ENCODE data around the gene CYB5B. TPM values are rescaled to one million over a fixed set of nuclear protein-coding genes. Genes with fewer than 3 reads are reported as not detected.

Gene CYB5B, protein sequence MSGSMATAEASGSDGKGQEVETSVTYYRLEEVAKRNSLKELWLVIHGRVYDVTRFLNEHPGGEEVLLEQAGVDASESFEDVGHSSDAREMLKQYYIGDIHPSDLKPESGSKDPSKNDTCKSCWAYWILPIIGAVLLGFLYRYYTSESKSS
- total RNA-seq = 27.1 TPM

DNA sequence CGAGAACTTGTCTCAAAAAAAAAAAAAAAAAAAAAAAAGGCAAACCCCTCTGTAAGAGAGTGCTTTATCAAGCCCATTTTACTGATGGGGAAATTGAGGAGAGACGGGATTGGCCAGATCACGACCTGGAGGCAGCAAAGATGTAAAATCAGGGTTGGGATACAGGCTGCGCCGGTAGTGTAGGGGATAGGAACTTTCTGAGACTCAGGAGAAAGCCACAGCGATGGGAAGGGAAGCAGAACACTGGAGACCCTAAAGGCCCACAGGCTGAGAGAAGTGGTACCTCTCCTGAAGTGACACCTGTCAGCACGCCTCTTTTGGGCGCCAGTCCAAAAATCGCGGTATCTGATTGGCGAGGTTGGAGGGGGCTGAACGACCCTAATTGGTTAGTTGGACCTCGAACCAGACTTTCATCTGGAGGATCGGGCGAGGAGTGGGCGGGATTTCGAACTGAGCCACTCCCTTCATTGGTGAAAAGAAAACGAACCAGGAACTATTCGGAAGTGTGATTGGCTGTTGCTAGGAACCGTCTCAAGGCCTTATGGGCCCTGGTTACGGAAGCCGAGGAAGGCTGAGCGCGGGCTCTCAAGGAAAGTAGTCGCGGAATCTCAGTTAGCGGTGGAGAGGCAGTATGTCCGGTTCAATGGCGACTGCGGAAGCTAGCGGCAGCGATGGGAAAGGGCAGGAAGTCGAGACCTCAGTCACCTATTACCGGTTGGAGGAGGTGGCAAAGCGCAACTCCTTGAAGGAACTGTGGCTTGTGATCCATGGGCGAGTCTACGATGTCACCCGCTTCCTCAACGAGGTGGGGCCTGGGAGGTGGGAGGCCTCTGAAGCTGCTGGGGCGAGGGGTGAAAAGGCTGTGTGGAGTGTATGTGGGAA is at the start of gene CYB5B:
Gene CYB5B, plus strand, starts transcription at position 567 of the 882 bp plus-strand sequence. Its CDS starts 65 bp downstream, at position 632.
- ATAC-seq (peak; percentile 96), DNase-seq (ENCODE audit: low spot score) (peak; percentile 93)

DNA sequence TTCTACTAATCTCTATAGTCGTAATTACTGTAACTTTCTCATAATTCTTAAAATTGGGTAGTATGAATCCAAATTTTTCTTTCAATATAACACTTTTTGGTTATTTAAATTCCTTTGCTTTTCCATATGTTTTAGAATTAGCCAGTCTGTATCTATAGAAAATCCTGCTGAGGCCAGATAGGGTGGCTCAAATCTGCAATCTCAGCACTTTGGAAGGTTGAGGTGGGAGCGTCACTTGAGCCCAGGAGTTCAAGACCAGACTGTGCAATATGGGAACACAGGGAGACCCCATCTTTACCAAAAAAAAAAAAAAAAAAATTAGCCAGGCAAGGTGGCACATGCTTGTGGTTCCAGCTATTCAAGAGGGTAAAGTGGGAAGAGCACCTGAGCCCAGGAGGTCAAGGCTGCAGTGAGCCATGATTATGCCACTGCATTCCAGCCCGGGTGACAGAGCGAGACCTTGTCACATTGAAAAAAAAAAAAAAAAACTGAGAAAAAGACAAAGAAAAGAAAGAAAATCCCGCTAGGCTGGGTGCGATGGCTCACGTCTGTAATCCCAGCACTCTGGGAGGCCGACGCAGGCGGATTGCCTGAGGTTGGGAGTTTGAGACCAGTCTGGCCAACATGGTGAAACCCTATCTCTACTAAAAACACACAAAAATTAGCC is 47.9 kb upstream of the CYB5B start:
- no peak for DNase-seq (ENCODE audit: low spot score)
- no peak for ATAC-seq

DNA sequence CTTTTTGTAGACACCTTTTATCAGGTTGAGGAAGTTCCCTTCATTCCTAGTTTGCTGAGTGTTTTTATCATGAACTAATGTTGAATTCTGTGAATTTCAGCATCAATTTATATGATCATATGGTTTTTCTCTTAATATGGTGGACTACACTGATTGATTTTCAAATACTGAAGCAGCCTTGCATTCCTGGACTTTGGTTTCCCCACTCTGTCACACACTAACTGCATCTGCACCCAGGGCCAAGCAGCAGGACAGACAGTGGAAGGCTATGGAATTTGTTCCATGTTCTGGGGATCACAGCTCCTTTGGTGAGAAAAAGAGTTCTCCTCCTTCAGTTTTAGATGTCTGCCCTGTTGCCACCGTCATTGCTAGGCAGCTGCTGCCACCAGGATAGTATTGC is 46.4 kb upstream of the CYB5B start:
- ATAC-seq (no peak), DNase-seq (ENCODE audit: low spot score) (no peak)

DNA sequence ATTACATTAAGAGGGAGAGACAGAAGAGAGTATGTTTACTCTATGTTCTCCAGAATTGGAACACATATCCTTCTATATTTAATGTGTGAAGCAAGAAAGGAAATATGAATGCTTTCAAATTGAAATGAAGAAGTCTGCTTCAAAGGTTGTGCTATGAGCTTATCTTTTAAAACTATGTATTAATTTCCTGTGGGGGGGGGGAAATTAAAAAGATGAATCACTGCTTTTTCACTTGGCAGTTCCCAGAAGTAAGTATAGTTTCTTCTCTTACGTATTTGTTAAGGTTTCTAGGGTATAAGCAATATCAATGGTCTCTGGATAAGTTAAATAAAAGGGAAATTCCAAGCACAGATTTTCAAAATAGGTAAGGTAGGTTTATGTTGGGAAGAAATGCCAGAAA is 45.7 kb upstream of the CYB5B start:
- DNase-seq (ENCODE audit: low spot score) (no peak), ATAC-seq (no peak)

DNA sequence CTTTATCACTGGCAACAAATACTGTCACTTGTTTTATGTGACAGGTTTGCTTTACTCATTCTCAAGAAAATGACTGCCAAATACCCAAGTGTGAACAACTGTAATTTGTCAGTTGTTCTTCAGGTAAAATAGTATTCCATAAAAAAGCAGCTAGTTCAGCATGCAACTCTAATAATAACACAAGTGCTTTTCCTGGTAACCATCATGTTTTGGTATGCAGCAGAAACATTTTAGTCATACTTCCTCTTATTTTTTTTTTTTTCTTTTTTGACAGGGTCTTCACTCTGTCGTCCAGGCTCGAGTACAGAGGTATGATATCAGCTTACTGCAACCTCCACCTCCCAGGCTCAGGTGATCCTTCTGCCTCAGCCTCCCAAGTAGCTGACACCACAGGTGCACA is 43.2 kb upstream of the CYB5B start:
- no peak for DNase-seq (ENCODE audit: low spot score)
- no peak for ATAC-seq

DNA sequence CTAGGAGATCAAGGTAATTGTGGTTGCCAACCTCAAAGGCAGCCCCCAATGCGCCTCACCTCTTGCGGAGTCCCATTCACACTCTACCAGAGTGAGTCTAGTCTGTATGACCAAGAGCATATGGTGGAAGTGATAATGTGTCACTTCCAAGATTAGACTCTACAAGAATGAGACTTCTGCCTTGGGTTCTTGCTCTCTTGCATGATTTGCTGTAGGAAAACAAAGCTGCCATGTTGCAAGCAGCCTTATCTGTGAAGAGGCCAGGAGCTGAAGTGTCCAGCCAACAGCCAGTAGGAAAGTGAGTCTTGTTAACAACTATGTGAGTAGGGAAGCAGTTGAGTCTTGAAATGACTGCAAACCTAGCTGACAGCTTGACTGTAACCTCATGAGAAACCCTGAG is 42.0 kb upstream of the CYB5B start:
- ATAC-seq (no peak), DNase-seq (ENCODE audit: low spot score) (no peak)

DNA sequence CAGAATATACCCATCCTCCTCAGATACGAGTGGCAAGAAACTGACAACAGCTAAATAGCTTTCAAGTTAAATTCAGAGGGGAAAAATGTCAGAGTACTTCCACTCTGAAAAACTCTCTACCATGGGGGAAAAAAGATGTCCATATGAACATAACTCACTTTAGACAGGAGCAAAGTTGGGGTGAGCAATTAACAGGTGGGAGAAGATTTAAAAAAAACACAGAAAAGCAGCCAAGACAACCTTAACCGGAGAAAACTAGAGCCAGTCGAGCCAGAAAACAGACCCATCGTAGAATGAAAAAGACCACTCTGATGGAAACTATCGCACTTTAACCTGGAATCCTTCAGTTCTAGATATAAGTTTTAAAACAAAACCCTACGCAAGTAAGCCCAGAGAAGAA is 39.4 kb upstream of the CYB5B start:
- DNase-seq (ENCODE audit: low spot score) (no peak), ATAC-seq (no peak)

DNA sequence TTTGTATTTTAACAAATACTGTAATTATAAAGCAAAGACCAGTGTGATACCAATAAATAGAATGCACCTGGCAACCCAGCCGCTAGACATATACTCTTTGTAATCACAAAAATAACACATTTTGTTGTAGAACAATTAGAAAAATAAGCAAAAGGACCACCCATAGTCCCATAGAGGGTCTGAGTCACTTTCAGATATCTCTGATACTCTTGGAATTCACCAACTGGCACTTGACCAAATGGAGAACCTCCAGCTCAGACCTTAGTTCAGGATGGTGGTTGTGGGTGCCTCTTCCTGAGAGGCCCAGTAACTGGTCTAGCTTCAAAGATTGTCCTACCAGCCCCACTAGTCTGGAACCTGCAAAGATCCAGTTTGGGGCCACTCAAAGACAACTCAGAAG is 37.8 kb upstream of the CYB5B start:
- no peak for DNase-seq (ENCODE audit: low spot score)
- no peak for ATAC-seq

DNA sequence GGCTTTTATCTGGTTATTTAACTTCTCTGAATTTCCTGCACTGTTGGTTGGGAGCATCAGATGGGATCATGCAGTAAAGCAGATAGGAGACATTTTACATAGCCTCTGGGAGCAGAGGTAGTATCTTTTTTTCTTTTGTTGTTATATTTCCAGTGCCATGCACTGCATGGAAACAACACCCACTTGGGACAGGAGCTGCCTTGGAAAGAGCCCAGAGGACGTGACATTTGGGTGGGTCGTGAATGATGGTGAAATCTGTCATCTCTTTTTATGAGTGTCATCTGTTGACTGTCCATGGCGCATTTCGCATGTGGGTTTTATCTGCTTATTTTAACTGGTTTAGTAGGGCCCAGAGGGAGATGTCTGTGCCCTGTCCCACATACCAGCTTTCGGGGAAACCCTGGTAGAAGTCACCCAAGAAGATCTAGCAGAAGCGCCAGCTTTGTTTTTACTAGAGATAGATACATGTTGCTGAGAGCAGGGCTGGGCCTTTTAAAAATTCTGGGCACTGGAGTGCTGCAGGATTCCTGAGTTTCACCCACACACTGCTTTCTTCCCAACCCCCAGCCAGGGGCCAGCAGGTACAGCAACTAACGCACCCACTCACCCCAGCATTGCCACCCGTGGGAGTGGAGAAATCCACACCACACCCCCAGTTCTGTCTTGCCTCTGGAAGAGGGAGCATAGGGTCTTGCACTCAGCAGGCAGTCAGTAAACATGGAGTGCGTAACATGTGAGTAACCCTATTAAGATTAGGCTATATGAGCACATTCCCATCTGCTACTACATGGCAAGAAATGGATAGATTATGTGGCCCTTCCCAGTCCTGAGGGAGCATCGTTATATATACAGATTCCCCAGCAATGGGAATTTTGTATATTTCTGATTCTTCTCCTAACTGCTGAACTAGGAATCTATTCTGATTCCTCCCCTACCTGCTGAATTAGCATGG is 30.2 kb upstream of the CYB5B start:
- DNase-seq (ENCODE audit: low spot score) (no peak), ATAC-seq (no peak)

DNA sequence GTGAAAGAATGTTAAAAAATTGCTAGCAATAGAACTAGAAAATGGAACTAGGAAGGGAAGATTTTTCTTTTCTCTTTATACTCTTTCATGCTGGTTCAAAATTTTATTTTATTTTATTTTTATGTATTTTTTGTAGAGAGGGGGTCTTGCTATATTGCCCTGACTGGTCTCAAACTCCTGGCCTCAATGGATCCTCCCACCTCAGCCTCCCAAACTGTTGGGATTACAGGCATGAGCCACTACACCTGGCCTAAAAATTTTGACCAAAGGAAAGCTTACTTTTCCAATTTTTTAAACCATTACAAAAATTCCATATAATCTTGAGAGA is 28.6 kb upstream of the CYB5B start:
- ATAC-seq (no peak), DNase-seq (ENCODE audit: low spot score) (no peak)

DNA sequence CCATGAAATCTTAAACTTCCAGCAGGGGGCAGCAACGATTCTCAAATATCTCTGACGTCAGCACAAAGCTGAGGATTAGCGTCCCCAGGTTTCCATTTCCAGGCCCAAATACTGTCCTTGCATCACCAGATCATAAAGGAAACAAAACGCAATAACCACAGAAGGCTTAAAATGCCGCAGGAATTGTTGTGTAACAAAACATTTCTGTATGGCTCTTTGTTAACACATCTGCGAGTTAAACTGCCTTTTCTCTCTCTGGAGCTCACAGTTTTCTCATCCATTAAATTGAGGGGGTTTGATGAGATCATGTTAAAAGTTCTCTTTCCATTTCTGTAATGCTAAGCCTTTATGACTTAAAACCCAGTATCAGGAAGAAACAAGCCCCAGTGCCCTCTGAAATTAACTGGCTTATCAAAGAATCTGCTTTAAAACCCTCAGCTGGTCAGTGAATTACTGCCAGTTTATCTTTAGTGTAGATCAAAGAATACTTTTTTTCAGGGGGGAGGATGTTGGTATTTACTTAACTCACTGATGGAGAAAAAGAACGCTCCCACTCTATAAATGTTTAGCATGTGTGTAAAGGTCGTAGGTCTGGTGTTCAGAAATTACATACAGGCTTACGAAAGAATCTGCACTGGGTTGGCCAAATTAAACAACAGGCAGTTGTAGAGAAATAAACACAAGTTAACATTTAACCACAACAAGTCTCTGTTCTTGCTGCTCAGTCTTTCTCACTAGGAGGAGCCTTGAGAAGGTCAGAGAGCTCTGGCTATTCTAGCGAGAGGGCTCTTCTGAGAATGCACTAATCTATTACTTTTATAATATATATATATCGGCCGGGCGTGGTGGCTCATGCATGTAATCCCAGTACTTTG is 28.0 kb upstream of the CYB5B start:
- DNase-seq (ENCODE audit: low spot score) (peak; percentile 75), ATAC-seq (peak; percentile 76)

DNA sequence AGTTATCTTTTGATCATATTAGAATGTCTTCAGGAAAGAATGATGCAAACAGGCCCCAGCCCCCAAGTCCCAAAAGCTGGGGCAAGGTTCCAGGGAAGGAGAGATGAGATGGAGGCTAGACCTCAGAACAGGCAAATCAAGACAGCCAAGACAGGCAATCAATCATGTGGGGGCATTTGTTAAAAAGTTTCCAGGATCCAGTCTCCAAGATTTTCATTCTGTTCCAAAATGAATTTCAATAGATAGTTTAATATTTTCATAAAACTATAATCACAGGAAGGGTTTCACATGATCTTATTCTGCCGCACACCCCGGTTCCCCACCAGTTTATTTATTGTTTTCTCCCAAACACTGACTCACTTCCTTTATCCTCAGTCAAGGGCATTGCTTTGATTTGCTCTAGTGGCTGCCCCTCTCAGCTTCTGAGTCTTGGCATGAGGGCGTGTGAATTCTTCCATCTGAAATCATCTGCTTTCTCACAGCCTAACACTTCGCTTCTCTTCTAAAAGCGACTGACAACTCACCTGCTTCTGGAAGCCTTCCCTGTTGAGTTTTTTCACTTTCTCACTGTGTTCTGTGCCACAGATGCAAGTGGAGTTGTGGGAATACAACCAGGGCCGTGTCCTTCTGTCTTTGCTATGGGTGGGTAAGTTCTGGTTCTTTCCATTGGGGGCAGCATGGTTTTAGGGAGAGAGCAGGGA is 26.4 kb upstream of the CYB5B start:
- ATAC-seq (peak; percentile 82), DNase-seq (ENCODE audit: low spot score) (peak; percentile 57)

DNA sequence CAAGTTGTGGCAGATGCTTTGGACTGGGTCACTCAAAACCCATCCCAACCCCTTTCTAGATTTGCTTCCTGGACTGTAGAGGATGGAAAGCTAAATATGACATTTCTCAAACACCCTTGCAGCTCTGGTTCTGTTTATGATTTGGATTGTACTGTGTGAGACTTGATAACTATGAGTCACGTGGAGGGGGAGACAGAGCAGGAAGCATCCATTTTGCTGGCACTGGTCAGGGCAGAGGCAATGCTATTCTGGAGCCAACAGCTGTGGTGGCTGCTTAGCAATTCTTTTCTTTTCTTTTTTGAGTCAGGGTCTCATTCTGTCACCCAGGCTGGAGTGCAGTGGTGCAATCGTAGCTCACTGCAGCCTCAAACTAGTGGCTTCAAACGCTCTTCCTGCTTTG is 25.1 kb upstream of the CYB5B start:
- DNase-seq (ENCODE audit: low spot score) (no peak), ATAC-seq (no peak)

DNA sequence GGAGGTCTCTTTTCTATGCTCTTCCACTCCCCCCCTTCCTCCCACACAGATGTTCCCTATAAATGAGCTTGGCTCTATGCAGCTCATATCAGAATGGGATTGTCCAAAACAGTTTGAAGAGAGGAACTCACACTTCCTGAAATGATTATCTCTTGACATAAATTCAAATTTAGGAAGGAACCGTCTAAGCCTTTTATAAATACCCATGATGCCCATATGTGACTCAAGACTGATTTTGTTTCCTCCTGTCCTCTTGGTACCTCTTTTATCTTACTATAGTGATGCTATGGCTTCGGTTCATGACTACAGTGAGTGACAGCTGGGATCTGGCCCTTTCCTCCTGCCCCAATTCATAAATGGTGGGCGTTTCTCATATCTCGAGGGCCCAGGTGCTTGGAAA is 22.0 kb upstream of the CYB5B start:
- ATAC-seq (no peak), DNase-seq (ENCODE audit: low spot score) (no peak)

DNA sequence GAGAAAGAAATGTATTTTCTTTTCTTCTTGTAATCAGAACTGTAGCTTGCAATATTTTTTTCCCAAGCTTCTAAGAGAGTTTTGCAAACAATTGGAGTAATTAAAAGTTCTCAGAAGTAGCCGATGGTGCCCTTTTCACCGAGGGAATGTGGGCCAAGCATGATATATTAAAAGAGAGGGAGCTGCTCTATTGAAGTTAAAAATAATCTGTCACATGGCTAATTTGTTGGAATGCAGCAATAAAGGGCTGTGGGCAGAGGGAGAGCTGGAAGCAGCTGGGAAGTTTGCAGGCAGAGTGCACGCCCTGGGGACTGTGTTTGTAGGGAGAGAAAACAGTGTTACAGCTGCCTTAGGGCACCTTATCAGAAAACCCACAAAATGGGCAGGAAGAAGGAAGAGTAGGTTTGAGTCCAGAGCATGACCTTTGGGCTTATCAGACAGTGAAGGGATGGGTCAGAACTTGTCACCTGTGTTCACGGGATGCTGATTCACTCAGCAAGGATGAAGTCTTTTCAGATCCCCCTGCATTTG is 20.1 kb upstream of the CYB5B start:
- DNase-seq (ENCODE audit: low spot score) (no peak), ATAC-seq (peak; percentile 63)

DNA sequence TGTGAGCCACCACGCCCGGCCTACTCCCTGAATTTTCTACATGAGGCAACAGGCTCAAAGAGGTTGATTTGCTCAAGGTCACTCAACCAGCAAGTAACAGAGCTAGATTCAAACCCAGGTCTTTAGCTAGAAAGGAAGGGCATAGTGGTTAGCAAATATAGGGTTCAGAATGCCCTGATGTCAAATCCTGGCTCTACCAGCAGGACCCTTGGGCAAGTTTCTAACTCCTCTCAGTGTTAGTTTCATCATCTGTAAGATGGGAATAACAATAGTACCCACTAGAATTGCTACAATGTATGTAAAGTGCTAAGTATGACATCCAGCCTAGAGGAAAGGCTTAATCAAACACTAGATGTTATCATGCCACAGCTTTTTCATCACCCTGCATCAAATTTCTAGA is 19.1 kb upstream of the CYB5B start:
- DNase-seq (ENCODE audit: low spot score) (no peak), ATAC-seq (no peak)

DNA sequence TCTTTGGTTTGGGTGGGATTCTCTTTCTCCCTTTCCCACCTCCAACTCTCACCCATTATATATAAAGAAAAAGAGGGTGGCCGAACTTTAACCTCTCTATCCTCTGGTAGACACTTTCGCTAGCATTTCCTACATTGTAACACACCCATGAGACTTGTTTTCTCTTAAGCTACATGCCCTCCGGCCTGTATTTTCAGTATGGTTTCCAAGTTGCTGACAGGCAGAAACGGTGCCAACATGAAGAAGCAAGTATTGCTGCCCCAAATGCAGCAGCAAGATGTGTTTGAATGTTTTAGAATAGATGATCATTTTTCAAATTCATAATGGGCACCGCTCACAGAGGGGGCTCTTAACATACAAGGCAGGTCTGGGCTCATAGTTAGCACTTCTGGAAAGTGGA is 18.7 kb upstream of the CYB5B start:
- ATAC-seq = no peak
- no peak for DNase-seq (ENCODE audit: low spot score)

DNA sequence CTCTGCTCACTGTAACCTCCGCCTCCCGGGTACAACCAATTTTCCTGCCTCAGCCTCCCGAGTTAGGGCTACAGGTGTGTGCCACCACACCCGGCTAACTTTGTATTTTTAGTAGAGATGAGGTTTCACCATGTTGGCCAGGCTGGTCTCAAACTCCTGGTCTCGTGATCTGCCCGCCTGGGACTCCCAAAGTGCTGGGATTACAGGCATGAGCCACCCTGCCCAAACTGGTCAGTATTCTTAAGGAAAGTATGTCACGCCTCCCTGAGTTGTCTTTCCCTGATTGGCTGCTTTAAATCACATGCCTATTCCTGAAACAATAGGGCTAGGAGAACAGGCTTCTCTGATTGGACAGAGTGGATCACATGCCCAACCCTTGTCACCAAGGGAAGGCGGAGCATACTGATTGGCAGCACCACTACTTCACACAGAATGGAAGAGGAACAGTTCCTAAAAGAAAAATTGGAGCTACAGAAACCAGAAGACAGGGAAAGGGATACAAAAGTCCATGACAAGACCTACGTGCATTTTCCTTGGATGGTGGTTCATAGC is 17.6 kb upstream of the CYB5B start:
- DNase-seq (ENCODE audit: low spot score) (no peak), ATAC-seq (no peak)
